A549 (cell line): ENCODE data around the gene PLPP4. TPM values are rescaled to one million over a fixed set of nuclear protein-coding genes. Genes with fewer than 3 reads are reported as not detected.

Experiments
- ATAC-seq, 2 experiments: fragments of 200-7000 bp in 1 of 2; fragments of >200 bp in 1 of 2; cut with Nextera tagmentation in 1 of 2; cut with Tn5 transposase in 1 of 2; 3 replicates each; pipeline versions ENCODE4 v1.8.0 to v1.9.1; 2018 to 2020; ENCODE audit warnings: mild to moderate bottlenecking in 1 of 2, moderate library complexity in 1 of 2
- CTCF ChIA-PET: fragments of 300-600 bp; sonication (Branson Sonifier 250); formaldehyde crosslinking; extraction: SDS; loops from one replicate; lab custom pipeline; 2021; ENCODE audit warnings: antibody characterized with exemption, inconsistent platforms; lab: Yijun Ruan, JAX
- POLR2A ChIA-PET: fragments of 350-600 bp; formaldehyde crosslinking; extraction: SDS; loops from one replicate; lab custom pipeline; 2021; ENCODE audit warnings: antibody characterized with exemption, inconsistent platforms; lab: Yijun Ruan, JAX
- DNase-seq, 2 experiments: peaks; one replicate each; pipeline versions ENCODE4 v3.0.0 to v3.0.0-alpha.2; 2011 to 2016; ENCODE audit warnings: low read depth in 1 of 2, low spot score in 1 of 2
- FAIRE-seq: peaks from 2 replicates; lab custom pipeline; 2011; peaks lifted over from hg19 to GRCh38; lab: Jason Lieb, UNC
- H3K27ac ChIP-seq, 2 experiments: fragments of >200 bp; sonication (Bioruptor Twin); formaldehyde crosslinking; 3 replicates each; pipeline ENCODE4 v1.5.1; 2016 to 2017
- H3K4me1 ChIP-seq: fragments of >200 bp; sonication (Bioruptor Twin); formaldehyde crosslinking; 3 replicates; pipeline ENCODE4 v1.6.1; 2016
- H3K4me2 ChIP-seq: fragments of >200 bp; sonication (Bioruptor Twin); formaldehyde crosslinking; 3 replicates; pipeline ENCODE4 v1.6.1; 2016
- H3K4me3 ChIP-seq: fragments of >200 bp; sonication (Bioruptor Twin); formaldehyde crosslinking; 3 replicates; pipeline ENCODE4 v1.5.1; 2016
- H3K9me3 ChIP-seq: fragments of >200 bp; sonication (Bioruptor Twin); formaldehyde crosslinking; 3 replicates; pipeline ENCODE4 v1.6.1; 2016
- ATOH8 ChIP-seq: fragments of 250-450 bp; sonication (Bioruptor Pico); IDR thresholded peaks from 2 replicates; pipeline ENCODE4 v1.5.0; 2020; ENCODE audit warnings: low read depth, mild to moderate bottlenecking, moderate library complexity
- CBX2 ChIP-seq: fragments of 200-600 bp; sonication (generic); IDR thresholded peaks from 2 replicates; pipeline ENCODE4 v1.6.1; 2016; ENCODE audit warnings: low read depth, mild to moderate bottlenecking, borderline replicate concordance
- EHF ChIP-seq: fragments of 250-450 bp; sonication (Bioruptor Pico); IDR thresholded peaks from 2 replicates; pipeline ENCODE4 v1.5.0; 2020; ENCODE audit warnings: mild to moderate bottlenecking
- EHMT2 ChIP-seq: fragments of 200-600 bp; sonication (generic); IDR thresholded peaks from 2 replicates; pipeline ENCODE4 v1.6.1; 2016; ENCODE audit warnings: antibody characterized with exemption, low read depth, mild to moderate bottlenecking, moderate library complexity
- ESRRA ChIP-seq: fragments of 150-350 bp; IDR thresholded peaks from 2 replicates; pipeline ENCODE4 v1.6.1; 2014; ENCODE audit warnings: mild to moderate bottlenecking, low read length, borderline replicate concordance
- FOSL2 ChIP-seq, 2 experiments: fragments of 450-650 bp in 1 of 2; fragments of >200 bp in 1 of 2; sonication (Bioruptor Twin) in 1 of 2; formaldehyde crosslinking; IDR thresholded peaks; 2 replicates each; pipeline versions ENCODE4 v1.5.0 to v1.6.1; 2016 to 2020; ENCODE audit warnings: mild to moderate bottlenecking in 1 of 2, moderate library complexity in 1 of 2
- FOXS1 ChIP-seq: fragments of 250-450 bp; sonication (Bioruptor Pico); IDR thresholded peaks from 2 replicates; pipeline ENCODE4 v1.5.0; 2020; ENCODE audit warnings: mild to moderate bottlenecking, moderate library complexity
- HES2 ChIP-seq: fragments of >200 bp; sonication (Bioruptor Twin); formaldehyde crosslinking; IDR thresholded peaks from 2 replicates; pipeline ENCODE4 v1.6.1; 2016
- HMGXB4 ChIP-seq: fragments of 250-450 bp; sonication (Bioruptor Pico); IDR thresholded peaks from 2 replicates; pipeline ENCODE4 v1.5.0; 2021; ENCODE audit warnings: mild to moderate bottlenecking, moderate library complexity, borderline replicate concordance
- HOXA7 ChIP-seq: fragments of 250-450 bp; sonication (Bioruptor Pico); IDR thresholded peaks from 2 replicates; pipeline ENCODE4 v1.5.0; 2020; ENCODE audit warnings: mild to moderate bottlenecking, moderate library complexity
- JUN ChIP-seq, 2 experiments: fragments of >200 bp; sonication (Bioruptor Twin); formaldehyde crosslinking; IDR thresholded peaks; 2 replicates in 1 of 2; 3 replicates in 1 of 2; pipeline ENCODE4 v1.6.1; 2016 to 2017
- MAFK ChIP-seq: fragments of 450-650 bp; IDR thresholded peaks from 2 replicates; pipeline ENCODE4 v1.6.1; 2014; ENCODE audit not compliant: partially characterized antibody
- MAX ChIP-seq: IDR thresholded peaks from 2 replicates; pipeline ENCODE4 v1.6.1; 2012
- MYC ChIP-seq: IDR thresholded peaks from 2 replicates; pipeline ENCODE4 v1.6.1; 2012; ENCODE audit warnings: mild to moderate bottlenecking, inconsistent platforms, low read length, improper control_type of control experiment, borderline replicate concordance
- NPAS2 ChIP-seq: fragments of 250-450 bp; sonication (Bioruptor Pico); IDR thresholded peaks from 2 replicates; pipeline ENCODE4 v1.8.0; 2022; ENCODE audit warnings: mild to moderate bottlenecking, moderate library complexity, borderline replicate concordance
- NR3C1 ChIP-seq: fragments of >200 bp; sonication (Bioruptor Twin); formaldehyde crosslinking; IDR thresholded peaks from 3 replicates; pipeline ENCODE4 v1.6.1; 2017
- PBX3 ChIP-seq: IDR thresholded peaks from 2 replicates; pipeline ENCODE4 v1.6.1; 2012
- POLR2A ChIP-seq: IDR thresholded peaks from 2 replicates; pipeline ENCODE4 v1.6.1; 2012; ENCODE audit warnings: mild to moderate bottlenecking, low read length
- RAD21 ChIP-seq, 2 experiments: fragments of >200 bp in 1 of 2; sonication (Bioruptor Twin) in 1 of 2; formaldehyde crosslinking in 1 of 2; IDR thresholded peaks in 1 of 2; conservative IDR thresholded peaks in 1 of 2; 2 replicates in 1 of 2; 3 replicates in 1 of 2; pipeline ENCODE4 v1.6.1; 2012 to 2018; ENCODE audit warnings: inconsistent platforms in 1 of 2
- RARB ChIP-seq: fragments of 250-450 bp; sonication (Bioruptor Pico); IDR thresholded peaks from 2 replicates; pipeline ENCODE4 v1.8.0; 2021; ENCODE audit warnings: mild to moderate bottlenecking, moderate library complexity
- RCOR1 ChIP-seq: fragments of 150-350 bp; IDR thresholded peaks from 2 replicates; pipeline ENCODE4 v1.6.1; 2014; ENCODE audit warnings: antibody characterized with exemption, low read length, low read depth
- RFX5 ChIP-seq: fragments of 450-650 bp; IDR thresholded peaks from 2 replicates; pipeline ENCODE4 v1.7.1; 2014; ENCODE audit warnings: antibody characterized with exemption, mild to moderate bottlenecking, moderate library complexity
- TP53 ChIP-seq: fragments of 250-450 bp; sonication (Bioruptor Pico); IDR thresholded peaks from 2 replicates; pipeline ENCODE4 v1.5.0; 2021; ENCODE audit warnings: mild to moderate bottlenecking, moderate library complexity
- USF2 ChIP-seq: fragments of 450-650 bp; IDR thresholded peaks from 2 replicates; pipeline ENCODE4 v1.6.1; 2014; ENCODE audit warnings: antibody characterized with exemption
- ZC3H11A ChIP-seq: fragments of 450-650 bp; IDR thresholded peaks from 2 replicates; pipeline ENCODE4 v1.6.1; 2014; ENCODE audit warnings: antibody characterized with exemption, mild to moderate bottlenecking
- ZNF302 ChIP-seq: fragments of 250-450 bp; sonication (Bioruptor Pico); IDR thresholded peaks from 2 replicates; pipeline ENCODE4 v1.9.0; 2021; ENCODE audit warnings: inconsistent platforms, mild to moderate bottlenecking, moderate library complexity
- ZSCAN20 ChIP-seq: fragments of 250-450 bp; sonication (Bioruptor Pico); IDR thresholded peaks from 2 replicates; pipeline ENCODE4 v1.8.0; 2022; ENCODE audit warnings: mild to moderate bottlenecking, moderate library complexity
- WGBS: methylation state at CpG from one replicate; pipeline ENCODE4 v1.1.6; 2017; ENCODE audit errors: missing lambda C conversion rate; 5-methylcytosine and 5-hydroxymethylcytosine counted together
- polyA plus RNA-seq, 4 experiments: library from polyadenylated mRNA; depleted of rRNA in 3 of 4; stranded (reverse); fragments of >200 nt; fragmentation: RNase III in 1 of 4; extraction: RNeasy Plus Mini Kit Qiagen cat#74134 plus additional on column Dnase treatment in 1 of 4; gene quantifications; 2 replicates in 3 of 4; 3 replicates in 1 of 4; pipeline ENCODE4 v1.2.3, GENCODE V29; 2011 to 2017

Gene PLPP4
- polyA plus RNA-seq, 2 of the 4 experiments (the other 2 are of a cell fraction) = not detected

GRCh38 chr10:120466006-120466405, 9.0 kb downstream of the PLPP4 start:
- Histone ChIP-seq H3K4me3 (no peak overlapping the region), H3K27ac (no peak overlapping the region), H3K9me3 (no peaks in the 10 kb centered on the region), H3K4me2 (no peak overlapping the region), H3K4me1 (no peaks in the 10 kb centered on the region)
- ChIA-PET CTCF (no interaction called here), POLR2A (no interaction called here)
- no peak for ATAC-seq
- 4% methylated on average over 2 of the region's 2 CpGs for WGBS
- no peak for DNase-seq
- no peak for TF ChIP-seq ZC3H11A
- no peak for TF ChIP-seq ZSCAN20 (CRISPR knock-in tag)
- TF ChIP-seq JUN (IDR thresholded peaks at IDR 0.05) = no peak
- TF ChIP-seq ESRRA = no peak
- TF ChIP-seq EHMT2 = no peak
- no peak for TF ChIP-seq ZNF302 (CRISPR knock-in tag)
- no peak for TF ChIP-seq FOSL2 (IDR thresholded peaks at IDR 0.05)
- TF ChIP-seq FOSL2 (CRISPR knock-in tag; IDR thresholded peaks at IDR 0.05) = no peak
- TF ChIP-seq MAX = no peak
- TF ChIP-seq HOXA7 (CRISPR knock-in tag) = no peak
- no peak for FAIRE-seq

- WGBS = 0% methylated on average over 4 of the region's 4 CpGs
- FAIRE-seq (no peak), DNase-seq (no peak)
- no peak overlapping the region for H3K4me2 ChIP-seq
- no peak overlapping the region for H3K27ac ChIP-seq
- H3K4me1 ChIP-seq = no peaks in the 10 kb centered on the region
- CTCF ChIA-PET = no interaction called here
- POLR2A ChIA-PET = no interaction called here
- no peak for TF ChIP-seq CBX2
- no peak for TF ChIP-seq FOSL2 (IDR thresholded peaks at IDR 0.05)
- no peak for TF ChIP-seq FOSL2 (CRISPR knock-in tag; IDR thresholded peaks at IDR 0.05)
- TF ChIP-seq EHF (CRISPR knock-in tag) = no peak
- no peak for TF ChIP-seq TP53 (CRISPR knock-in tag)
- TF ChIP-seq MYC = no peak
- TF ChIP-seq RARB = no peak
- no peak for TF ChIP-seq ESRRA
- TF ChIP-seq HES2 = no peak
- no peak for TF ChIP-seq FOXS1 (CRISPR knock-in tag)
- TF ChIP-seq USF2 = no peak
- no peak for TF ChIP-seq RCOR1
- no peak for TF ChIP-seq RFX5
- TF ChIP-seq NPAS2 (CRISPR knock-in tag) = no peak
- TF ChIP-seq POLR2A = no peak
- TF ChIP-seq ZNF302 (CRISPR knock-in tag) = no peak
- TF ChIP-seq, all 56 proteins: peak for 0
- no peak for ATAC-seq
- no peak overlapping the region for H3K4me3 ChIP-seq
- H3K9me3 ChIP-seq = no peaks in the 10 kb centered on the region
These were observed 16.6 kb downstream of the PLPP4 start for GRCh38 chr10:120473593-120473992.

- CTCF ChIA-PET = no interaction called here
- no peak for TF ChIP-seq RAD21 (conservative IDR thresholded peaks at IDR 0.05 in 1 of 2, IDR thresholded peaks at IDR 0.05 in 1 of 2)
- TF ChIP-seq NR3C1 = no peak
- TF ChIP-seq TP53 (CRISPR knock-in tag) = no peak
- no peak for TF ChIP-seq MAFK
- no peak for TF ChIP-seq PBX3
- TF ChIP-seq ZC3H11A = no peak
- TF ChIP-seq RARB = no peak
- TF ChIP-seq POLR2A = no peak
- no peak for TF ChIP-seq MYC
- TF ChIP-seq HMGXB4 (CRISPR knock-in tag) = no peak
- no peak for TF ChIP-seq ATOH8
These were observed 17.9 kb downstream of the PLPP4 start for GRCh38 chr10:120474956-120475355.

More at GRCh38 chr10:120474956-120475355, 17.9 kb downstream of the PLPP4 start:
- no peak for ATAC-seq
- Histone ChIP-seq H3K27ac (no peak overlapping the region), H3K4me3 (no peak overlapping the region), H3K4me1 (no peaks in the 10 kb centered on the region), H3K4me2 (no peak overlapping the region), H3K9me3 (no peaks in the 10 kb centered on the region)
- POLR2A ChIA-PET = no interaction called here
- no peak for DNase-seq
- no peak for FAIRE-seq
- WGBS = 0% methylated on average over 1 of the region's 1 CpG
